ENCODE measurements around the gene CDH6. TPM values are rescaled to one million over a fixed set of nuclear protein-coding genes. Genes with fewer than 3 reads are reported as not detected.

CDH6 gene
- total and polyA plus RNA-seq, 2 of the 4 experiments (the other 2 are of a cell fraction), result 72.2 to 232 TPM

DNA sequence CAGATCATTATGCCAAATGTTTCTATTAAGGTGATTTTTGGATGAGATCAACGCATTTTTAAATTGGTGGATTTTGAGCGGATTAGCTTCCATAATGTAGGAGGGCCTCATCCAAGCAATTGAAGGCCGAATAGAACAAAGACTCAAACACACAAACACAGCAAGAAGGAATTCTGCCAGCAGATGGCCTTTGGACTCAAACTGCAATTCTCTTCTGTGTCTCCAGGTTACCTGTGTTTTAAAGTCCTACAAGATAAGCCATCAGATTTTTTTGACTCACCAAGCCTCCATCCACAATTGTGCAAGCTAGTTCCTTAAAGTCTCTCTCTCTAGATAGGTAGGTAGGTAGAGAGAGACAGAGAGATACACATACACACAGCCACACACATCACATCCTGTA is 25.5 kb downstream of the CDH6 start:
- Histone ChIP-seq H3K4me3 (ENCODE audit: insufficient read depth, low read depth, low read length) (no peak overlapping the region), H2BK15ac (ENCODE audit: low read depth, low read length) (no peak overlapping the region), H3K23ac (ENCODE audit: low read depth, low read length) (no peak overlapping the region), H3K36me3 (ENCODE audit: control insufficient read depth, insufficient read depth, low read length) (no peaks in the 10 kb centered on the region; the same call in 1 of the 2 replicates), H3K4me1 (ENCODE audit: control insufficient read depth, insufficient read depth, low read length) (peaks cover 8% of the 10 kb centered on the region; the same call in 1 of the 2 replicates), H3K9me1 (ENCODE audit: insufficient read depth, low read length) (peaks cover 6% of the 10 kb centered on the region; the same call in 1 of the 2 replicates), H2AFZ (replicated peaks; ENCODE audit: low read length, poor library complexity) (no peak overlapping the region), H4K91ac (ENCODE audit: insufficient read depth, low read depth, low read length) (no peak overlapping the region), H3K9me3 (ENCODE audit: control insufficient read depth, insufficient read depth, low read length) (no peaks in the 10 kb centered on the region), H3K4ac (ENCODE audit: low read depth, low read length) (no peak overlapping the region), H3K9ac (ENCODE audit: low read depth, low read length) (no peak overlapping the region), H2BK120ac (ENCODE audit: low read depth, low read length) (no peak overlapping the region), H2BK20ac (ENCODE audit: low read depth, low read length) (no peak overlapping the region), H2AK9ac (replicated peaks; ENCODE audit: low read depth, low read length, poor library complexity) (no peak overlapping the region), H3K27ac (ENCODE audit: insufficient read depth, low read length) (no peak overlapping the region), H3K4me2 (ENCODE audit: low read depth, low read length) (peak overlapping the region; percentile 56; the same call in 1 of the 2 replicates), H3K56ac (ENCODE audit: extremely low read depth, insufficient read depth, low read length) (no peak overlapping the region), H4K5ac (ENCODE audit: low read depth, low read length) (peak overlapping the region; percentile 29; the same call in 1 of the 2 replicates), H2AK5ac (ENCODE audit: low read depth, low read length) (no peak overlapping the region), H4K8ac (ENCODE audit: low read depth in 2 of 2, low read length in 2 of 2) (peak overlapping the region in 1 of 2 experiments; percentile 19; a peak in 1 of 4 replicates), H3K27me3 (ENCODE audit: control insufficient read depth, insufficient read depth, low read length) (no peaks in the 10 kb centered on the region), H3K79me1 (ENCODE audit: low read depth in 1 of 2, low read length in 2 of 2) (peaks cover 5 to 38% of the 10 kb centered on the region in 2 experiments; a peak in 3 of 4 replicates), H3K18ac (ENCODE audit: low read depth, low read length) (peak overlapping the region; percentile 41; the same call in 1 of the 2 replicates), H3K14ac (replicated peaks; ENCODE audit: low read depth, low read length) (peak overlapping the region; percentile 25), H2BK5ac (ENCODE audit: low read depth, low read length, poor library complexity, severe bottlenecking) (peak overlapping the region; percentile 9), H4K20me1 (ENCODE audit: insufficient read depth, low read length) (no peaks in the 10 kb centered on the region)
- ATAC-seq (ENCODE audit: low read depth) (no peak), DNase-seq (no peak)
- CTCF ChIA-PET, result interaction anchor here (0.6 kb wide), 2 partner anchors 26 to 415 kb away, joined by 3 read pairs; no protein-coding TSS in a partner anchor
- BruUV-seq (replicated peaks), result no TSS peak
- in situ Hi-C loops (cut with MboI; ENCODE audit: low sequenced_read_pairs) (no loop called here), intact Hi-C loops (cut with micrococcal nuclease) (loop anchor here (2.0 kb wide), 1 partner anchor 76 kb away; no protein-coding TSS in a partner anchor), dilution Hi-C loops (cut with HindIII; ENCODE audit: low sequenced_read_pairs, unreplicated experiment) (no loop called here)
- no peak for TF ChIP-seq BHLHE40 (IDR thresholded peaks at IDR 0.05; ENCODE audit: low read depth, low read length)
- no peak for TF ChIP-seq SMC3 (IDR thresholded peaks at IDR 0.05; ENCODE audit: low read depth, low read length)
- TF ChIP-seq, protein P1, sequence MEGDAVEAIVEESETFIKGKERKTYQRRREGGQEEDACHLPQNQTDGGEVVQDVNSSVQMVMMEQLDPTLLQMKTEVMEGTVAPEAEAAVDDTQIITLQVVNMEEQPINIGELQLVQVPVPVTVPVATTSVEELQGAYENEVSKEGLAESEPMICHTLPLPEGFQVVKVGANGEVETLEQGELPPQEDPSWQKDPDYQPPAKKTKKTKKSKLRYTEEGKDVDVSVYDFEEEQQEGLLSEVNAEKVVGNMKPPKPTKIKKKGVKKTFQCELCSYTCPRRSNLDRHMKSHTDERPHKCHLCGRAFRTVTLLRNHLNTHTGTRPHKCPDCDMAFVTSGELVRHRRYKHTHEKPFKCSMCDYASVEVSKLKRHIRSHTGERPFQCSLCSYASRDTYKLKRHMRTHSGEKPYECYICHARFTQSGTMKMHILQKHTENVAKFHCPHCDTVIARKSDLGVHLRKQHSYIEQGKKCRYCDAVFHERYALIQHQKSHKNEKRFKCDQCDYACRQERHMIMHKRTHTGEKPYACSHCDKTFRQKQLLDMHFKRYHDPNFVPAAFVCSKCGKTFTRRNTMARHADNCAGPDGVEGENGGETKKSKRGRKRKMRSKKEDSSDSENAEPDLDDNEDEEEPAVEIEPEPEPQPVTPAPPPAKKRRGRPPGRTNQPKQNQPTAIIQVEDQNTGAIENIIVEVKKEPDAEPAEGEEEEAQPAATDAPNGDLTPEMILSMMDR (conservative IDR thresholded peaks at IDR 0.05; ENCODE audit: low read depth, low read length), result no peak
- no peak for TF ChIP-seq RCOR1 (IDR thresholded peaks at IDR 0.05; ENCODE audit: insufficient replicate concordance, low read length)
- TF ChIP-seq CHD1 (IDR thresholded peaks at IDR 0.05; ENCODE audit: low read depth, low read length), result no peak
- TF ChIP-seq FOS (IDR thresholded peaks at IDR 0.05; ENCODE audit: low read depth, low read length), result no peak
- TF ChIP-seq, protein P2, sequence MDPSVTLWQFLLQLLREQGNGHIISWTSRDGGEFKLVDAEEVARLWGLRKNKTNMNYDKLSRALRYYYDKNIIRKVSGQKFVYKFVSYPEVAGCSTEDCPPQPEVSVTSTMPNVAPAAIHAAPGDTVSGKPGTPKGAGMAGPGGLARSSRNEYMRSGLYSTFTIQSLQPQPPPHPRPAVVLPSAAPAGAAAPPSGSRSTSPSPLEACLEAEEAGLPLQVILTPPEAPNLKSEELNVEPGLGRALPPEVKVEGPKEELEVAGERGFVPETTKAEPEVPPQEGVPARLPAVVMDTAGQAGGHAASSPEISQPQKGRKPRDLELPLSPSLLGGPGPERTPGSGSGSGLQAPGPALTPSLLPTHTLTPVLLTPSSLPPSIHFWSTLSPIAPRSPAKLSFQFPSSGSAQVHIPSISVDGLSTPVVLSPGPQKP (IDR thresholded peaks at IDR 0.05; ENCODE audit: borderline replicate concordance, low read depth, low read length), result no peak
- no peak for TF ChIP-seq RAD21 (IDR thresholded peaks at IDR 0.05; ENCODE audit: low read length)
- TF ChIP-seq CEBPB (IDR thresholded peaks at IDR 0.05; ENCODE audit: low read depth, low read length), result no peak
- TF ChIP-seq POLR2A (IDR thresholded peaks at IDR 0.05; ENCODE audit: low read depth, low read length), result no peak
- no peak for TF ChIP-seq MAFK (IDR thresholded peaks at IDR 0.05; ENCODE audit: low read depth, low read length)
- TF ChIP-seq MXI1 (IDR thresholded peaks at IDR 0.05; ENCODE audit: borderline replicate concordance, low read depth, low read length), result no peak
- TF ChIP-seq, protein P3, sequence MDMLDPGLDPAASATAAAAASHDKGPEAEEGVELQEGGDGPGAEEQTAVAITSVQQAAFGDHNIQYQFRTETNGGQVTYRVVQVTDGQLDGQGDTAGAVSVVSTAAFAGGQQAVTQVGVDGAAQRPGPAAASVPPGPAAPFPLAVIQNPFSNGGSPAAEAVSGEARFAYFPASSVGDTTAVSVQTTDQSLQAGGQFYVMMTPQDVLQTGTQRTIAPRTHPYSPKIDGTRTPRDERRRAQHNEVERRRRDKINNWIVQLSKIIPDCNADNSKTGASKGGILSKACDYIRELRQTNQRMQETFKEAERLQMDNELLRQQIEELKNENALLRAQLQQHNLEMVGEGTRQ (IDR thresholded peaks at IDR 0.05; ENCODE audit: low read depth, low read length), result no peak
- TF ChIP-seq MAZ (IDR thresholded peaks at IDR 0.05; ENCODE audit: borderline replicate concordance, low read depth, low read length), result no peak
- no peak for TF ChIP-seq NFE2L2 (IDR thresholded peaks at IDR 0.05; ENCODE audit: low read depth, low read length)
- TF ChIP-seq RFX5 (IDR thresholded peaks at IDR 0.05; ENCODE audit: low read depth, low read length), result no peak
- WGBS, 2 experiments (ENCODE audit: extremely low coverage in 2 of 2, insufficient read length in 1 of 2), result no CpG with 5 or more reads among the region's 3 CpGs
- POLR2A ChIA-PET (ENCODE audit: unreplicated experiment), result no interaction called here

Data from IMR-90 (cell line).